ENCODE results near the gene FIBCD1.
A peak's percentile ranks its signal among the peaks of the same experiment; 100 is the strongest.

Gene FIBCD1

GRCh38 chr9:130933114-130934046 is 5.7 kb downstream of the FIBCD1 start:
- TF ChIP-seq CTCF (IDR thresholded peaks at IDR 0.05; ENCODE audit: low read depth, low read length): peak; percentile 1; the same call in 1 of the 2 replicates
- H3K4me3 ChIP-seq (ENCODE audit: low read depth, low read length): peak overlapping the region; percentile 42

- TF ChIP-seq CTCF (IDR thresholded peaks at IDR 0.05; ENCODE audit: low read depth, low read length): peak; percentile 39
- peak overlapping the region; percentile 42 for H3K4me3 ChIP-seq (ENCODE audit: low read depth, low read length)
Observed at GRCh38 chr9:130932255-130933079, 6.6 kb downstream of the FIBCD1 start.

GRCh38 chr9:130931508-130932254 is 7.4 kb downstream of the FIBCD1 start:
- H3K4me3 ChIP-seq (ENCODE audit: low read depth, low read length): no peak overlapping the region
- TF ChIP-seq CTCF (IDR thresholded peaks at IDR 0.05; ENCODE audit: low read depth, low read length): no peak

GRCh38 chr9:130930804-130931349 is 8.2 kb downstream of the FIBCD1 start:
- TF ChIP-seq CTCF (IDR thresholded peaks at IDR 0.05; ENCODE audit: low read depth, low read length): no peak
- no peak overlapping the region for H3K4me3 ChIP-seq (ENCODE audit: low read depth, low read length)

- no peak overlapping the region for H3K4me3 ChIP-seq (ENCODE audit: low read depth, low read length)
- no peak for TF ChIP-seq CTCF (IDR thresholded peaks at IDR 0.05; ENCODE audit: low read depth, low read length)
Observed at GRCh38 chr9:130930132-130930803, 8.8 kb downstream of the FIBCD1 start.

GRCh38 chr9:130929571-130930038 is 9.4 kb downstream of the FIBCD1 start:
- H3K4me3 ChIP-seq (ENCODE audit: low read depth, low read length): no peak overlapping the region
- no peak for TF ChIP-seq CTCF (IDR thresholded peaks at IDR 0.05; ENCODE audit: low read depth, low read length)

Measured in WI38 (cell line).